Peyer's patch (tissue), 4 donors: ENCODE results near the gene OTUD6A.

Experiments used
- CTCF ChIP-seq, 6 experiments: fragments of 450-650 bp in 4 of 6; fragments of 200-600 bp in 2 of 6; sonication (generic) in 1 of 6; IDR thresholded peaks; one replicate each; pipeline ENCODE4 v1.5.1; 2017 to 2019; ENCODE audit warnings: antibody characterized with exemption in 6 of 6, mild to moderate bottlenecking in 3 of 6, moderate library complexity in 1 of 6
- POLR2A ChIP-seq, 2 donors: fragments of 450-650 bp; IDR thresholded peaks; one replicate each; pipeline ENCODE4 v1.5.1; 2017; ENCODE audit warnings: antibody characterized with exemption in 2 of 2, mild to moderate bottlenecking in 2 of 2, moderate library complexity in 2 of 2

- TF ChIP-seq CTCF (IDR thresholded peaks at IDR 0.05) (no peak), POLR2A (IDR thresholded peaks at IDR 0.05) (no peak)
Observed at GRCh38 chrX:70049925-70050324, 12.3 kb upstream of the OTUD6A start, which contains the start of gene AWAT2.
